Measurements from ENCODE around the gene INTS3.
"Not testable (repeated sequence)": the region's sequence is repeated elsewhere in the genome, so short reads cannot be mapped to it uniquely, and the experiment has no call there.

The INTS3 gene

DNA sequence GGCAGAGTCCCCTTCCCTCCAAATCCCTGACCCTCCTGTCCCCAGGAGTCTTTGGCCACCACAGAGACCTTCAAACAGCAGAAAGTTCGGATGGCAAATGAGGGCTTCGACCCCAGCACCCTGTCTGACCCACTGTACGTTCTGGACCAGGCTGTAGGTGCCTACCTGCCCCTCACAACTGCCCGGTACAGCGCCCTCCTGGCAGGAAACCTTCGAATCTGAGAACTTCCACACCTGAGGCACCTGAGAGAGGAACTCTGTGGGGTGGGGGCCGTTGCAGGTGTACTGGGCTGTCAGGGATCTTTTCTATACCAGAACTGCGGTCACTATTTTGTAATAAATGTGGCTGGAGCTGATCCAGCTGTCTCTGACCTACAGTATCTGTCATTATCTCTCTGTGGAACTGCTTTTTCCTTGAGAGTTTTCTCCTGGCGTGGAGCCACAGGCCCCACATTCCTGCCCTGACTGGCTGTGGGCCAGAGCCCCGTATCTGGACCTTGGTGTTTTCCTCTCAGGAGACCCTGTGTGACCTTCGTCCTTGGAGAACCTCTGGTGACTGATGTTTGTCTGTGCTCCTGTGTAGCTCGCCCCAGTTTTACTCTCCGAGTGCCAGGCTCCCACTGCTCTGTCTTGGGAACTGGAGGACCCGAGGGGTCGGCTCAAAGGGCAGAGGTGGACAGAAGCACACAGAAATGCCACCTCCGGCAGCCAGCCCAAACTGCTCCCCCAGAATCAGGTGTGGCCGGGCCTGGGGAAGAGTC is 52.1 kb downstream of the INTS3 start:
- DNase-seq, result no peak

DNA sequence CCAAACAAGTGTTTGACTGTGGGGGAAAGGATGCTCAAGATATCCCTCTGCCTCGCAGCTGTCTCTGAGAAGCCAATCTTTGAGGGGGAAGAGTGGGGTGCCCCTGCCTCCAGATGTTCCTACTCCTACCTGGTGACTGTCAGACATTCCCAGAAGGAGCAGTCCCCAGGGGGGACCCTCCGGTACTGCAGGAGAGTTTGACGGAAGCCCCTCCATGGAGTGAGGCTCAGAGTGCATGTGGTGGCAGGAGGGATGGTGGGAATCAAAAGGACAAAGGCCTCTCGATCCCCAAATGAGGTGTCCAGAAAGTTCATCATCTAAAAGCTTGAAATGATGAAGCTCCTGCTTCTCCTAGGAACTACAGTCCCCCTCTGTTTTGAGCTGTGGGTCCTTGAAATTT is 52.7 kb downstream of the INTS3 start:
- no peak for DNase-seq

DNA sequence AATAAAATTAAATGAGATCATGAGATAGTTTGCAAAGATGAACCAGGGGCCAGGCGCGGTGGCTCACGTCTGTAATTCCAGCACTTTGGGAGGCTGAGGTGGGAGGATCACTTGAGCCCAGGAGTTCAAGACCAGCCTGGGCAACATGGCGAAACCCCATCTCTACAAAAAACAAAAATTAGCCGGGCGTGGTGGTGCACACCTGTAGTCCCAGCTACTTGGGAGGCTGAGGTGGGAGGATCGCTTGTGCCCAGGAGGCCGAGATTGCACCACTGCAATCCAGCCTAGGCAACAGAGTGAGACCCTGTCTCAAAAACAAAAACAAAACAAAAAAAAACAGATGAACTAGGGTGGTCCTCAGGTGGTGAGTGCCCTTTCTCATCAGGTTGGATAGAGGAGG is 54.8 kb downstream of the INTS3 start:
- not testable (repeated sequence) for DNase-seq

DNA sequence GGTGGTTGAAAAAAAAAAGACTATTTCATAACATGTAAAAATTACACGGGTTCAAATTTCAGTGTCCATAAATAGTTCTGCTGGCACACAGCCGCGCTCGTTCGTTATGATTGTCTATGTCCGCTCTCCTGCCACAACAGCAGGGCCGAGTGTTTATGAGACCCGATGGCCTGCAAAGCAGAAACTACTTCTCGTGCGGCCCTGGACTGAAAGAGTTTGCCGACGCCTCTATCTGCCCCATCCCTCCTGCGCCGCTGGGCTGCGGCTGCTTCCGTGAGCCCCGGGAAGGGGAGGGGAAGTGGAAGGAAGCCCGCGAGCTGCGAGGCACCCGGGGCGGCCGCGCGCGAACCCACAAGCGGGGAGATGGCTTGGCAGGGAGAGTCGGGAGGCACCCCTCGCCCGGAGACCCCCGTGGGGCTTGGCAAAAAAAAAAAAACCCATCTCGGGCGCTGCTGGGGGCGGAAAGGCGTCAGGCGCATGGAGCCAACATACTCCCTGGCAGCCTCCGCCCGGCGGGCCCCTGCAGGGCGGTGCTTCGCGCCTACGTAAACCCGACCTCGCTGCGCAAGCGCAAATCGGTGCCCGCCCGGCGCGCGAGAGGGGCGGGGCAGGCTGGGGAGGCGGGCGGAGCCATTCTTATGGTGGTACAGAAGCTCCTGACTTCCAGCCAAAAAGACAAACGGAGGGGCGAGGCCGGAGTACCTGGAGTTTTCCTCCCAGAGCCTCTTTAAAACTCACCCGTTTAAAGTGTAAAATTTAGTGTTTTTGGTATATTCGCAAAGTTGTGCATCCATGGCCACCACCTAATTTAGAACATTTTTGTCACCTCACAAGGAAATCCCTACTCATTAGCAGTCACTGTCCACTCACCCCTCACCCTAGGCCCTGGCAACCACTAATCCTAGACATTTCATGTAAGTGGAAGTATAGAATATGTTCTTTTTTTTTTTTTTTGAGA is 55.7 kb downstream of the INTS3 start:
- DNase-seq, result peak; percentile 93

DNA sequence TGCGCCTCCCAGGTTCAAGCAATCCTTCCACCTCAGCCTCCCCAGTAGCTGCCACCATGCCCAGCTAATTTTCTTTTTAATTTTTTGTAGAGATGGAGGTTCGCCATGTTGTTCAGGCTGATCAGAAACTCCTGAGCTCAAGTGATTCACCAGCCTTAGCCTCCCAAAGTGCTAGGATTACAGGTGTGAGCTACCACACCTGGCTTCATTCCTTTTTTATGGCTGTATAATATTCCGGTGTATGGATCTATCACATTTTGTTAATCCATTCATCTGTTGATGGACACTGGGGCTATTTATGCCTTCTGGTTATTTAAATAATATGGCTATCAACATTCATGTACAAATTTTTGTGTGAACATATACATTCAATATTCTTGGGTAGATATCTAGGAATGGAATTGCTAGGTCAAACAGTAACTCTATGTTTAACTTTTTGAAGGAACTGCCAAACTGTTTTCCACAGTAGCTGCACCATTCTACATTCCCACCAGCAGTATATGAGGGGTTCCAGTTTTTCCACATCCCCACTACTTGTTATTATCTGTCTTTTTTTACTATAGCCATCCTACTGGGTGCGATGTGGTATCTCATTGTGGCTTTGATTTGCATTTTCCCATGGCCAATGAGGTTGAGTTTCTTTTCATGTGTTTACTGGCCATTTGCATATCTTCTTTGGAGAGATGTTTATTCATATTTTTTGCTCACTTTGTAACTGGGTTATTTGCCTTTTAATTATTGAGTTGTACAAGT is 58.4 kb downstream of the INTS3 start:
- no peak for DNase-seq

DNA sequence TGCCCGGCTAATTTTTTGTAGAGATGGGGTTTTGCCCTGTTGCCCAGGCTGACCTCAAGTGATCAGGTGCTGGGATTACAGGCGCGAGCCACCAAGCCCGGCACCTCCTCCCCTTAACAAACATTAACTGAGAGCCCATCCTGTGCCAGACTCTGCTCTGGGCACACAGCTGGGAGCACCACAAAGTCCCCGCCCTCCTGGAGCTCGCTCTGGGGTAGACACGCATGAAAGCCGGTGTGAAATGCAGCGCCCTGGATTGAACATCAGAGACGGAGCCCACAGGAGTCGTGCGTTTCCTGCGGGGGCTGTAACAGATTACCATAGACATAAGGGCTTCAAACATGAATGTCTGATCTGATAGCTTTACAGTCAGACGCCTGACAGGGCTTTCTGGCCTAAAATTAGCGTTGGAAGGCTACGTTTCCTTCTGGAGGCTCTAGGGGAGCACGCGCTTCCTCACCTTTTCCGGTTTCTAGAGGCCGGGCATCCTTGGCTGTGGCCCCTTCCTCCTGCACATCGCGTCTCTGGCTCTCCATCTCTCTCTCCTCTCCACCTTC is 61.7 kb downstream of the INTS3 start:
- no peak for DNase-seq

DNA sequence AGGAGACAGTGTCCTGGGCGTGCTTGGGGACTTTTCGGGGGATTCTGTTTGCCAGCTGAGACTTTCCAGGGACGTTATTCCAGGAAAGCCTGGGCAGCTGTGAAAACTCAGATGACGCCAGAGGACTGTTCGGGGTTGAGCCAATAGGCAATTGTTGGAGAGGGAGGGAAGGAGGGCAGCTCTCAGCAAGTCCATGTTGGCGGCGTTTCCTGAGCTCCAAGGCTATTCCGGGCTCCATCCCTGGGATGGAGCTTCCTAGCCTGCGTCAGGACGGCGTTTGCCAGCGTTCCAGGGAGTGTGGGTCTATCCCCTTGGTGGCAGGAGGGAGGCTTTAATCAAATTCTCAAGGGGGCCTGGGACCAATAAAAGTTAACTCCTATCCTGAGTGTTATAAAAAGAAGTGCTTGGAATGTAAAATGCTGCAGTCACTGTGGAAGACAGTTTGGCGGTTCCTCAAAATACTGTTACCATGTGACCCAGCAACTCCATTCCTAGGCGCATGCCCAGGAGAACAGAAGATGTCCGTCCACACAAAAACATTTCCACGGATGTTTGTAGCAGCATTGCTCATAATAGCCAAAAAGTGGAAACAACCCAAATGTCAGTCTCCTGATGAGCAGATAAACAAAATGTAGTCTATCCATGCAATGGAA is 62.6 kb downstream of the INTS3 start:
- no peak for DNase-seq

DNA sequence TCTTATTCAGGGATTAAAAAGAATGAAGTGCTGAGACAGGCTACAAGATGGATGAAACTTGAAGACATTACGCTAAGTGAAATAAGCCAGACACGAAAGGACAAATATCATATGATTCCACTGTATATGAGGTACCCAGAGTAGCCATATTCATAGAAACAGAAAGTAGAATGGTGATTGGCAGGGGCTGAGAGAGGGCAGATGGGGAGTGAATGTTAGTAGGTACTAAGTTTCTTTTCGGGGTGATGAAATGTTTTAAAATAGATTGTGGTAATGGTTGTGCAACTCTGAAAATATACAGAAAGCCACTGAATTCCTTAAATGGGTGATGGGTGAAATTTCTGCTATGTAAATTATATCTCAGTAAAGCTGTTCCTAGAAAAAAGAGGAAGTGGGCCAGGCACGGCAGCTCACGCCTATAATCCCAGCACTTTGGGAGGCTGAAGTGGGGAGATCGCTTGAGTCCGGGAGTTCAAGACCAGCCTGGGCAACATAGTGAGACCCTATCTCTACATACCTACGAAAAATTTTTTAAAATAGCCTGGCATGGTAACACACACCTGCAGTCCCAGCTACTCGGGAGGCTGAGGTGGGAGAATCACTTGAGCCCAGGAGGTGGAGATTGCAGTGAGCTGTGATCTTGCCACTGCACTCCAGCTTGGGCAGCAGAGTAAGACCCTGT is 63.3 kb downstream of the INTS3 start:
- DNase-seq, result no peak

DNA sequence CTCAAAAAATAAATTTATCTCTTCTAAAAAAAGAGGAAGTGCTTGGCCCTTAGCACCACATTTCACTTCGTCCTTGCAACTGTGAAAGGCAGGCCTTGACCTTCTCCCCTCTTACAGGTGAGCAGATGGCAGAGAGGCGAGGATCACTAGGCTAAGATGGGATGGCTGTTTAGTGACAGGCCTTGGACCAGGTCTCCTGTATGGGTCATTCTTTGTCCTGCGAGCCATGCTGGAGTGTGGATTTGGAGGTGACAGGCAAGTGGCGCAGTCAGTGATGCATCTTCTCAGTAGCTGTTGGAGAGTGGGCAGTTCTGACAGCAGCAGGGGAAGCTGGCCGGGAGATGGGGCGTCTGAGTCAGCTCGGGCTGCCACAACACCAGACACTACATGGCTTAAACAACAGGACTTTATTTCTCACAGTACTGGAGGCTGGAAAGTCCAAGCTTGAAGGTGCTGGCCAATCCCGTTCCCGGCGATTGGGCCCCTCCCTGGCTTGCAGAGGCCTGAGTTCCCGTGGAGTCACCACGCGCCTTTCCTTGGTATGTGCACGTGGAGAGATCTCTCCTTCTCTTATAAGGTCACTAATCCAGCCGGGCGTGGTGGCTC is 63.9 kb downstream of the INTS3 start:
- no peak for DNase-seq

DNA sequence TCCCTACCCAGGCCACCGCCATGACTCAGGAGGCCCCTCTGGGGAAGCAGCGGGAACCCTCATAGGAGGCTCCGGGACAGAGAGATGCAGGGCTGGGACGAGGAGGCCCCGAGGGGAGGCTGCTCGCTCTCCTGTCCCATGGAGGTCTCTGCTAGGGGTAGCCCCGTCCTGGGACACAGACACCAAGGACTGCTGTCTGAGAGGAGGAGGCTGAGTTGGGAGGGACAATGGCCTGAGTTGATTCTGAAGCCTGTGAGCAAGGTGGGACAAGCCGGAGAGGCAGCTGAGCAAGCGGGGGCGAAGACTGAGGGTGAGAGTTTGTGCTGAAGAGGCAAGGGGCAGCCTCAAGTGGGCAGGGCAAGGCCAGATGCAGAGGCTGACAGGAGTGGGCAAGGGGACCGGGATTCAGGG is 64.8 kb downstream of the INTS3 start:
- DNase-seq, result no peak

DNA sequence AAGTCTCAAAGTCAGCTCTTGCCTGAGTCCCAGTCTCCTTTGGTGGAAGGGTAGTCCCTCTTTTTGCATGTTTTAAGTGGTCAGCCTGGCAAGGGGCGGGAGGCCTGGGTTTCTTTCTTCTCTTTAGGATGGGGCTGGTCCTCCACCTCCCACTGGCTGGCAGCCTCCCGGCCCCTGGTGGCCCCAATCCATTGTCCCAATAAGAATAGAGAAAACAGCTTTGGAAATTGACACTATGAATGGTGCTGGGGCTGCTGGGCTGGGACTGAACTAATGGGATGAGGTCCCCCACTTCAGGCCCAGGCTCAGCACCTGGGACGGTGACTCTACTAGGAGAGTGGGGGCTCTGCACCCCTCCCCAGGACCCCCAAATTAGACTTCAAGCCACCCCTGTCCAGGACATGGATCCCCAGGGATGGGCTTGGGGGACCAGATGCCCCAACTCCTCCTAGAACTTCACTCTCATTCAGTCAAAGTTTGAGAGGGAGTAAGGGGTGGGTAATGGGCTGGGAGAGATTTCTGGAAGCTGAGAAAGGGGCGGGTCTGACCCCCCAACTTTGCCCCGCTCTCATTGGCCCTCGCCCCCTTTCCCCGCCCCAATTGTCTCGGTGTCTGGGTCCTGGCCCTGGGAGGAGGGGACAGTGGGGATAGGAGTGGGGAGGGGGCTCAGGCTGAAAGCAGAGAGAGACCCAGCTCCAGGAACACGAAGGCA is 65.6 kb downstream of the INTS3 start:
- DNase-seq, result no peak

DNA sequence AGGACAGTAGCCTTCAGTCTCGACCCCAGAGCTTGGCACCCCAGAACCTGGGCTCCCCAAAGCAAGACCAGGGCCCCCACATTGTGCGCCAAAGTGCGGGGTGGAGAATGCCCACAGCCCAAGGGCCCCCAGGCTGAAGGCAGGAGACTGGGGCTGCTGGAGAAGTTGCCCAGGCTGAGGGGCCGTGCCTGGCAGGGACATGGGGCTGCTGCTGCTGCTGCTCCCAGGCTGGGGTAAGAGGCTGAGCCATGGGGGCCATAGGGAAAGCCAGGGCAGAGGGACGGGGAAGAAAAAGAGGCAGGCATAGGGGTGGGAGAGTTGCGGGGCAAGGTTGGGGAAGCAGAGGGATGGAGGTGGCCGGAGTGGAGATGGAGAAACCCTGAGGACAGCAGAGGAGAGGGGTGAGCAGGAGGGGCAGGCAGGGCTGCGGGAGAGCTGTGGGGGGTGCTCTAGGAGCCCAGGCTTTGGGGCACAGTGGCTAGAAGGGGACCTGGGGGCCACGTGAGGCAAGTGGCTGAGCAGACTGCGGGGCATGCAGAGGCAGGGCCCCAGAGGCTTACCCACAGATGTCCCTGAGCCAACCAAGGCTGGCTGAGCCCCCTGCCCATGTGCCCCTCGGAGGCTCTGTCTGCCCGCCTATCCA is 66.2 kb downstream of the INTS3 start:
- DNase-seq, result no peak

DNA sequence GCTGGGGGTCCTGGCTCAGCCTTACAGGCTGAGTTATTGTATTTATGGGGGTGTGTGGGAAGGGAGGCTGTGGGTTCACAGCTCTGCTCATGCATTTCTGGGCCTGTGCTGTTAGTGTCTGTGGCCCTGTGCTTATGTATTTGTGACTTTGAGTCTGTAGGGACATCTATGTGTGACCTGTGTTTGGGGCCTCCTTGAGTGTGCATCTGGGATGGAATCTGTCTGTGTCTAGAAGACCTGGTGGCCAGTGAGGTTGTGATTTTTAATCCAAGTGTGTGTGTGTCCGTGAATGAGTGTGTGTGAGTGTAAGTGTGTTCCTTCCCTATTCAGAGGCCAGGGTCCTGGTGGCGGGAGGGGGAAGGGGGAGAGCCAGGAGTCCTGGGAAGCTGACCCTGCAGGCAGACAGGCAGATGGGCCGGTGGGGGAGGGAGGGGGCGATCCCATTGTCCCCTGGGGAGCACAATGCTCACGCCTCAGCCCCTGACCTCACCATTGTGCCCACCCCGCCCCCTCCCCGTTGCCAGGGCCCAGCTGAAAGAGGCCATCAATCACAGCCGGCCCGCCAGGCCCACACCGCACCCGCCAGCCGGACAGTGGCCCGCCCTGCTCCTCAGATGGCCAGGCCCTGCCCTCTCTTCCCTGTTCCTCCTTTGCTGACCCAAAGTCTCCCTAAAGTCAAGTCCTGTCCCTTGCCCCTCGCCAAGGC is 66.9 kb downstream of the INTS3 start:
- no peak for DNase-seq

DNA sequence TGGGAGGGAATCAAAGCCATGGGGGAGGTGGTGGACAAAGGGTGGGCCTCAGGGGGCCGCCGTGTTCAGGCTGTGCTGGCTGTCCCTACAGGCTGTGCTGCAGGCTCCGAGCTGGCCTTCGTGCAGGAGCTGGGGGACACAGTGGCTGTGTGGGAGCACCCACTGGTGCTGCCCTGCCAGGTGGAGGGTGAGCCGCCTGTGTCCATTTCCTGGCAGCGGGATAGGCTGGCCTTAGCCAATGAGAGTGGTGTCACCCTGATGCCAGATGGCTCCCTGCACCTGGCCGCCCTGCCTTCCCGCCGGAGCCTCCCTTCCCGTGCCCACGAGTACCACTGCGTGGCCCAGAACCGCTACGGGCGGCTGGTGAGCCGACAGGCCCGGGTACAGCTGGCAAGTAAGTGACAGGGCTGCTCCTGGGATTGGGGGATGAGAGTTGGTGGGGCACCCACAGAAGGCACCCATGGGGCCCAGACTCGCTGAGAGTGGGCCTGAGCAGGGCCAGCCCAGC is 67.5 kb downstream of the INTS3 start:
- no peak for DNase-seq

DNA sequence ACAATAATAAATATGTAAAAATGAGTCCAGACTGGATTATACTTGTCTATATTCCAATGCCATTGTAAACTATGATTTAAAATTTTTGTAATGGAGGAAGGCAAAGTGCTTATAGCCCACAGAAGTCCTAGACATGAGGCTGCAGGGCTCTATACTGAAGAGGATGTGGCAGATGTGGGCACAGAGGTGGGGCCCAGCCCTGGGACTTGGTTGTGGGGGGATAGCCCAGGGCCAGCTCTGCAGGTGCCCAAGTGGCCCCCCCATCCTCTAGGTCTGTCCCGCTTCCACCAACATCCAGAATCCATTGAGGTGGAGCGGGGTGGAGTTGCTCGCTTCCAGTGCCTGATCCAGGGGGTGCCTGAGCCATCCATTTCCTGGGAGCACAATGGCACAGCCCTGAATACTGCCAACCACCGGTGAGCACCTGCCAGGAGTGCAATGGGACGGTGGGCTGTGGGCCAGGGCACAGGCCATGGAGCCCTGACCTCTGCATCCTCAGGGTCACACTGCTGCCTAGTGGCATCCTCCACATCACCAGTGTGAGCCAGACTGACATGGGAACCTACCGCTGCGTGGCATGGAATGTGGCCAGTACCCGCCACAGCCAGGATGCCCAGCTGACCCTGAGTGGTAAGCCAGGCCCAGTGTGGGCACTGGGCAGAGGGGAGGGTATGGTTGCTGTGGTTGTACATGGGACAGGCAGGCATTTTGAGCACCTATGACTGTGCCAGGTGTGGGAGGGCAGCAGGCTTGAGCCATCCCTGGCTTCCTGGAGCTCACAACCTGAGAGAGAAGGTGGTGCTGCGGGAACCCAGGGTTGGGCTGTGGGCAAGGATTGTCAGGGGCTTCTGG is 68.3 kb downstream of the INTS3 start:
- no peak for DNase-seq

DNA sequence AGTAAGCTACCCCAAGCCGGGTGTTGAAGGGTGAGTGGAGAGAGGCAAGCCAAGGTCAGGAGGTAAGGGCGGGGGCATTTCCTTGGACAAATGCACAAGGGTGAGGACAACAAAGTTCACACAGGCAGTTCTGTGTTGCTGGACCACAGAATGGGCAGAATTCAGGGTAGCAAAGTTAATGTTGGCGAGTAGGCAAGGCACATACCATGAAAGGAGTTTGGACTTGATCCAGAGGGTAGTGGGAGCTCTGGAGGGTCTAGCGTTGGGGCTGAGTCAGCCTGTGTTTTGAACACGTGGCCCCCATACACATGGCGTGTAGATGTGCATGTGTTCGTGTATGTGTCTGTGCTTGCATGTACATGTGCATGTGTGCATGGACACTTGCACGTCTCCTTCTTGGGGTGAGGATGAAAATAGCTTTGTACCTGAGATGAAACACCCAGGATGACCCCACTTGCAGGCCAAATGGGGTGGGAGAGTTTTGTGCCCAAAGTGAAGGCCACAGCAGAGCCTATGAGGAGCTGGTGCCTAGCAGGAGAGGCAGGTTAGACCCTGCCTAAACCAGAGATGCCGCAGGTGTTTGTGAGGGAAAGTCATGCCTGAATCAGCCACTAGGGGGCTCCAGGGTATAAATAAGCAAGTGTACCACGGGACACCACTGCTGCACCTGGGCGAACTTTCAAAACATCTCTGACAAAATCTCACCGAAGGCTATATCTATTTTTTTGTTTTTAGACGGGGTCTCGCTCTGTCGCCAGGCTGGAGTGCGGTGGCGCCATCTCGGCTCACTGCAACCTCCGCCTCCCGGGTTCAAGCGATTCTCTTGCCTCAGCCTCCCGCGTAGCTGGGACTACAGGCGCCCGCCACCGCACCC is 69.2 kb downstream of the INTS3 start:
- DNase-seq, result peak; percentile 83

DNA sequence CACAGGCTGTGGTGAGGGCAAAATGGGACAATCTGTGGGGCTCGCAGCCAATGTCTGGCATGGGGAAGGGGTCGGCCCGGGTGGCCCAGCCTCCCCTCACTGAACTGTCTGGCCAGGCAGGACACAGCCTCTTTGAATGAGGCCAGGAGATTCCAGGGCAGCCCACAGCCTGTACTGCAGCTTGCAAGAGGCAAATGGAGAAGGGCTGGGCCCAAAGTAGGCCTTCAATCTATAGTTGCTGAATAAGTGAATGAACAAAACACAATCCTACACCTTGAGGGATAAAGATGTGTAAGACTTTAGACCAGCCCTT is 70.6 kb downstream of the INTS3 start:
- no peak for DNase-seq

DNA sequence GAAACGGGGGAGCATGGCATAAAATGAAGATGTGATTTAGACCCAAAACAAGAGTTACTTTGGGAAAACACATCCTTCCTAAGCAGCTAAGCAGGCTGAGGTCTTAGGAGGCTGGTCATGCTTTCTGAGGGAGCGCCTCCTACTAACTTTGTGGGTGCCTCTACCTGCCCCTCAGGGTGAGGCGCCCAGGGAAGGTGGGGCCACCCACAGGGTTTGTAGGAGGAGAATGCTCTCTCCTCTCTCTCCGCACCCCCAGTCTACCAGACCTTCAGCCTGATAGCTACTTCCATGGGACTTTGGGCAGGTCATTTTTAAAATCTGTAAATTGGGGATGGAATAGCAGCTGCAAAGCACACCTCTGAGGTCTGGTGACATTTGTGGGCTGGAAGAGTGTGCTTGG is 71.2 kb downstream of the INTS3 start:
- DNase-seq, result no peak

Data from activated CD4-positive, CD25-positive, alpha-beta regulatory T cell treated with anti-CD3 and anti-CD28 coated beads, Interleukin-2, amount 50 U/mL, for 72 hours (primary cell).